NB4 (cell line): Measurements from ENCODE around the gene ZXDC.

ENCODE experiments used
- CTCF ChIP-seq: IDR thresholded peaks from one replicate; pipeline ENCODE4 v1.5.1; 2012; ENCODE audit warnings: low read depth, low read length
- MAX ChIP-seq: IDR thresholded peaks from 2 replicates; pipeline ENCODE4 v1.6.1; 2011; ENCODE audit warnings: low read depth, low read length
- POLR2A ChIP-seq: IDR thresholded peaks from 2 replicates; pipeline ENCODE4 v1.6.1; 2011; ENCODE audit warnings: mild to moderate bottlenecking; ENCODE audit not compliant: insufficient read length; ENCODE audit errors: extremely low read depth

- TF ChIP-seq POLR2A (no peak), CTCF (no peak), MAX (no peak)
Measured at GRCh38 chr3:126415661-126416591, 59.8 kb downstream of the ZXDC start.
